GM23248 (cell line): ENCODE results near the gene DLX6.

Experiments
- EZH2 ChIP-seq: fragments of 200-600 bp; sonication (generic); IDR thresholded peaks from 2 replicates; pipeline ENCODE4 v1.6.1; 2018; ENCODE audit warnings: antibody characterized with exemption, mild to moderate bottlenecking; ENCODE audit not compliant: insufficient read depth, poor library complexity, severe bottlenecking
- EZH2phosphoT487 ChIP-seq: fragments of 200-600 bp; sonication (generic); IDR thresholded peaks from 2 replicates; pipeline ENCODE4 v1.6.1; 2018; ENCODE audit warnings: antibody characterized with exemption, moderate library complexity, mild to moderate bottlenecking, low read depth; ENCODE audit not compliant: insufficient read depth

GRCh38 chr7:97008275-97008917 is 3.0 kb downstream of the DLX6 start:
- TF ChIP-seq EZH2 = no peak
- TF ChIP-seq EZH2phosphoT487 = no peak
